ENCODE measurements around the gene MRGPRF. TPM values are rescaled to one million over a fixed set of nuclear protein-coding genes. Genes with fewer than 3 reads are reported as not detected.

MRGPRF gene
- total RNA-seq, 1 donor from 2014 or later = 2.3 TPM

DNA sequence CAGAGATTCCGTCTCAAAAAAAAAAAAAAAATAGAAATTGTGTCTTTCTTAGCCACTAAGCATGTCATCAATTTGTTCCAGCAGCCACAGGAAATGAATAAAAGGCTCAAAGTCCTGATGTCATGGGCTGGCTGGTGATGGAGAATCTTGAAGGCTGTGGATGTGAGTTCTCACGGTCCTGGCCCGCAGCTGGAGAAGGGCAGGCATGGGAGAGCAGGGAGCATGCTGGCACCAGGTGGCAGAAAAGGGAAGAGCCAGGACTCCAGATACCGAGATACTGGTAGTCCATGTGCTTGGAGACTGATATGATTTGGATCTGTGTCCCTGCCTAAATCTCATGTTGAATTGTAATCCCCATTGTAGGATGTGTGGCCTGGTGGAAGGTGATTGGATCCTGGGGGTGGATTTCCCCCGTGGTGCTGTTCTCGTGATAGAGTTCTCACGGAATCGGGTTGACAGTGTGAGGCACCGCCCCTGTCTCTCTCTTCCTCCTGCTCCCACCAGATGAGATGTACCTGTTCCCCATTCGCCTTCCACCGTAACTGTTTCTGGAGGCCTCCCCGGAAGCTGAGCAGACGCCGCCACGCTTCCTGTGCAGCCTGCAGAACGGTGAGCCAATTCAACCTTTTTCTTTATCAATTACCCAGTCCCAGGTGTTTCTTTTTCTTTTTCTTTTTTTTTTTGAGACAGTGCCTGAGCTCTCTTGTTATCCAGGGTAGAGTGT, 50.4 kb downstream of the MRGPRF start:
- no peak for DNase-seq

DNA sequence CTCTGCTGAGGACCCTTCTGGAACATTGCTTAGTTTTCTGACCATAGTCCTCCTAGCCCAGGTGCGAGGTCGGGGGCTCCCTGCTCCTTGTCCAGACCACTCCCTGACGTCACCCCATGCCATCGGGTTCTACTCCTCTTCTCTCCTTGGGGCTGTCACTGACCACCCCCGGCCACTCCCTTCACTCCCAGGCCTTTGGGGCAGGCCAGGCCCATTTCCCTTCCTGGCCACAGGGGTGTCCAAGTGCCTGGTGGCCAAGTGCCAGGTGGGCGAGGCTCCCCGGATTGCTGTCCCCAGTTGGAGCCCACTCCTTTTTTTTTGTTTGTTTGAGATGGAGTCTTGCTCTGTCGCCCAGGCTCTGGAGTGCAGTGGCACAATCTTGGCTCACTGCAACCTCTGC, 51.8 kb downstream of the MRGPRF start:
- DNase-seq = no peak

DNA sequence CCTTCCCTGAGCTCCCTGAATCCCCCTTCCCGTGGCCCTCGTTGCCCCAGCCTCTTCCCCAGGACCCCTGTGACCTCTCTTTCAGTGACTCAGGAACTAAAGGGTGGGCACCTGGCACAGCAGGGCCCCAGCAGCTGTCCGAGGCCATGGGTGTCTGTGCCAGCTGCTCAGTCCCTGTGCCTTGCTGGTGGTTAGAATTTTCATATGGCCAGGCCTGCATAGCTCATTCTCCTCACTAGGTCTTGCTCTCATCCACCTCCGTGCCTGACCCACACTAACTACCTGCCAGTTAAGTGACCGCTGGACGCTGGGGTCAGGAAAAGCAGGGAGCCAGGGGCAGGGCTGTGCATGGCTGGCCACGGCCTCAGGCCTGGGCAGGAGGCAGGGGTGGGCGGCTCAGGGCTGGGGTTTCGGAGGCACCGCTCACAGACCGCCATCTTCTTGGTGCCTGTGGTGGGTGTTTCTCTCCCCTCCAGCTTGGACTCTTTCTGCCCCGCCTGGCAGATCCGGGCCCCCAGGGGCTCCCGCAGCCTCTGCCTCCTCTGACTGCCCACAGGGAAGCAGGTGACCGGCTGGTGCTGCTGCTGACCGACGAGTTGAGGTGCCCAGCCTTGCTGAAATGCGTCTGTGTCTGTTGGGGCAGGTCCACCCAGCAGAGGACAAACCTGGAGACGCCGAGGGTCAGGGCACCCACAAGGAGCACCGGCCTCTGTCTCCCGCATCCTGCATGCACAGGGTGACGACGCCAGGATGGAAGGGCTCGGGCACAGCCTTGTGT, 52.6 kb downstream of the MRGPRF start:
- DNase-seq = no peak

DNA sequence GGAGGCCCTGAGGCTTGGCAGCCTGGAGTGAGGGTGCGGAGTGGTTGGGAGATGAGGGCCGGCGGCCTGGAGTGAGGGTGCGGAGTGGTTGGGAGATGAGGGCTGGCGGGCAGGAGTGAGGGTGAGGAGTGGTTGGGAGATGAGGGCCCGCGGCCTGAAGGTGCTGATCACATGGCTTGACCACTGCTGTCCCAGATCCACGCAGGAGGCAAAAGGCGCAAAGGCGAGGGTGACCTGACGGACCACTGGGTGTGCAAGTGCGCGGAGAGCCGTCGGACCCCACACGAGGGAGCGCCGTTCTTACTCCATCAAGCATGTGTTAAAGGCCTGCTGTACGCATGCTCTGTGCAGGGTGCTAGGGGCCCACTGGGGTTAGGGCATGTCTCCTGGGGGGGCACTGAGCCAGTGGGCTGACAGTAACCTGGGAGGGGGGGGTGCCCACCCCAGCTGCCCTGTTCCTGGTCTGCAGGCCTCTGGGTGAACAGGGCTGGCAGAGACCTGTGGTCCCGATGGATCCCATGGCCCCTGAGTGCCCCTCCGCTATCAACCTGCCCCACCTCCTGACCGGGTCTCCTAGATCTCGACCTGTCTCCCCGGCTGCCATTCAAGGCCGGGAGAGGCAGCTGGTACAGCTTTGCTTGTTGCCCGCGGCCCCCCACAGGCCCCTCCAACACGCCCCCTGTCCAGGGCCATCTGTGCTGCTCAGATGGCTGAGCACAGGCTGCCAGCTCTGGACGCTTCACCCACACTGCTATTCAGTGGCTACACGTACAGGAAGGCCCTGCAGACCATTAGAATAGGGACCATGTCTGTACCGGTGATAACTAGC, 53.4 kb downstream of the MRGPRF start:
- no peak for DNase-seq

DNA sequence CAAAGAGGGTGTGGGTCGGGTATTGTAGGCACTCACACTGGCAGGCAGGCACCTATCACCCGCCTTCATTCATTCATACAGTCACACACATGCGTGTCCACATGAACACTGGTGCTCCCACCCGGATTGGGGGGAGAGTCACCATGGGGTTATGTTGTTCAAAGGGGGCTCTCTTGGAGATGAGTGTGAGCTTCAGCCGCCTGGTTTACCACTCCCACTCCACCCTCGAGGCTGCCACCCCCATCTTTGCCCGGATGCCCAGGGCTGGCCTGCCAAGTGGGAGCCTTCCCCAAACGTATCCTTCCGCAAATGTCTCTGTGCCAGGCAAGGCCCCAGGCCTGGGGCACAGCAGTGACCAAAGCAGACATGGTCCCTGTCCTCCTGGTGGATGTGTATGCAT, 54.8 kb downstream of the MRGPRF start:
- no peak for DNase-seq

DNA sequence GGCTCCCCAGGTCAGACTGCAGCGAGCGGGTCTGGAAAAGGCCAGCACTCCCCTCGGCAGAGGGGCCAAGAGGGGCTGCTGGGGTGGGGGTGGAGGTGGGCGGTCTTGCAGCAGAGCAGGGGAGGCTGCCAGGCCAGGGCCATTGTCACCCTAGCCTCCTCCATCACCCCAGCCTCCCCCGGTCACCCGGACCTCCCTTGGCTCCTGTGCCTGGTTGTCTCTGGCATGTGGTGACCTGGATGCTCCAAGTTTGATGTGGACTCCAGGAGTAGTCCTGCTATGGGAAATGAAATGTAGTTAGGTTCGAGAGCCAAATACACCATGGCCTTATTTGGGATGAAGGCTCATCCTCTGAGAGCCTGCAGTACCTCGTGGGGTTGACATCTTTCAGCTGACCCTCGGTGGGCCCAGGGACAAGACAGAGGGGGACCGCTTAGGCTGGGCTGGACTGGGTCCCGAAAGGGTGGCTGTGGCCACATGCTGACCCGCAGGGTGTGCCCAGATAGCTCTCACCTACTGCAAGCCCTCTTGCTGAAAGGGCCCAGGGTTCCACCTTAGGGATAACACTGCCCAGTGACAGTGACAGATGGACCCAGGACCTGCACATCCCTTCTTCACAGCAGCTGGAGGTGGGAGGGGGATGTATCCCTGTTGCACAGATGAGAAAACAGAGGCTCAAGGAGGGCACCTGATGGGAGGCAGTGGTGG, 56.3 kb downstream of the MRGPRF start:
- DNase-seq = no peak

DNA sequence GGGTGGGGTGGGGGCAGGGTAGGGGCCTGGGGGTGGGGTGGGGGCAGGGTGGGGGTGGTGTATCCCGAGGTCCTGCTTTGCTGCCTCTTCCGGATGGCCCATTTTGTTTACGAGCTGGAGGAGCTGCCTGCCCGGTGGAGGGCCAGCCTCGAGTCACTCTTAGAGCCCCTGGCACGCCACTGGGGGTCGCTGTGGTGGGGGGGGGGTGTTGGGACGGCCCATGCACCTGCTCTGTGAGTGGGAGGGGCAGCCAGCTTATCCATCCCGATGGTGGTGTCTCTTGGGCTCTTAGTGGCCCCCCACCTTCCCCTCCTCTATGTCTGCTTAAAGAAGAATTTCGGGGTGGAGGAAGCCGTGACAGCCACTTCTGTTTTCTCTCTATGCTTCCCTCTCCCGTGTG, 56.9 kb downstream of the MRGPRF start:
- DNase-seq = no peak

DNA sequence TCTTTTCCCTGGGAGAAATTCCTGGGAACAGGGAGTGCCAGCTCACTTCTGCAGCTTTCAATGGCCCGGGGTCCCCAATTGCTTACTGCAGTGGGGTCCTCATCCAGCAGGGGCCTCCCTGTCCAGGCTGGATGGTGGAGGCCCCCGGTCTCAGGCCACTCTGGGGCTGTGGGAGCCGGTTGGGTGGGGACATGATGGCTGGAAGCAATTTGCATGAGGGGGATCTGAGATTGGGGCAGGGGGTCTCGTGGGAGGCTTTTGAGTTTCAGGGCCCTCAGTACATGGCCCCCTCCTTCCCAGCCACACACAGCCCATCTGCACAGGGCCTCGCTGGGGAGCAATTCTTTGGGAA, 57.5 kb downstream of the MRGPRF start:
- DNase-seq = no peak

DNA sequence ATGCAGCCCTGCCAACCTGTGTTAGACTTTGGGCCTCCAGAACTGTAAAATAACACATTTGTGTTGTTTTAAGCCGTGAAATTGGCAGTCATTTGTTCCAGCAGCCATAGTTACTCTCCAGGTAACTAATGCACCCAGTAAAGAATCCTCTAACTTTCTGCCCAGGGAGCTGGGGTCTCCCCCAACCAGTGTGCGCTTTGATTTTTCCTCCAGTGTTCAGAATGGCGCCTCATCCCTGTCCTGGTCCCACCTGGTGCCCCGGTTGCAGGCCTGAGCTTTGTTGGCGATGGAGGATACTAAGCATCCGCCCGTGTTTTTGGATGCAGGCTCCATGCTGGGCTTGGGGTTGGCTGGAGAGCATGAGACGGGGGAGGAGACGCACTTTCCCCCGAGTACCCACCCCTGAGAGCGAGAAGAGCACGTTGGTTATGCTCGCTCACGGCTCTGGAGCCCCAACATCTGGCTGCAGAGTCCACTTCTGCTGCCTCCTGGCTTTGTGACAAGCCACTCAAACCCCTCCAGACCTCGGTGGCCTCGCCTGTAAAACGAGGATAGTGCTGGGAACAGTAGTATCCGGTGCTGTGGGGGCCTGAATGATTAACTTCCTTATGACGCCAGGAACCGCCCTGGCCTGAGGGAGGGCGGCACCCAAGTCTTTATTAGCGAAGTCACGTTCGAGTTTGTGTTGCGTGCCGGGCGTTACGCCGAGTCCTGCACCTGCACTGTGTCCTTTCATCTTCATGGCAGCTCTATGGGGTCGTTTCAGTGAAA, 58.0 kb downstream of the MRGPRF start:
- DNase-seq = no peak

Other genes starting within 250 kb of the MRGPRF start
- gene CPT1A, start 171.3 kb downstream of the MRGPRF start, total RNA-seq = 5.5 TPM
- gene MRPL21, start 109.4 kb downstream of the MRGPRF start, total RNA-seq = 43.2 TPM
- gene IGHMBP2, start 109.4 kb downstream of the MRGPRF start, total RNA-seq = 8.1 TPM
- not detected for gene MRGPRD, start 32.3 kb downstream of the MRGPRF start, total RNA-seq
- 7.6 TPM for gene TPCN2, start 35.7 kb upstream of the MRGPRF start, total RNA-seq
- 0.78 TPM for gene SMIM38, start 142.7 kb upstream of the MRGPRF start, total RNA-seq

All from occipital lobe (tissue), 2 donors.